ENCODE results near the gene KCNN1.
"Not testable (repeated sequence)": the region's sequence is repeated elsewhere in the genome, so short reads cannot be mapped to it uniquely, and the experiment has no call there.

Gene KCNN1

DNA sequence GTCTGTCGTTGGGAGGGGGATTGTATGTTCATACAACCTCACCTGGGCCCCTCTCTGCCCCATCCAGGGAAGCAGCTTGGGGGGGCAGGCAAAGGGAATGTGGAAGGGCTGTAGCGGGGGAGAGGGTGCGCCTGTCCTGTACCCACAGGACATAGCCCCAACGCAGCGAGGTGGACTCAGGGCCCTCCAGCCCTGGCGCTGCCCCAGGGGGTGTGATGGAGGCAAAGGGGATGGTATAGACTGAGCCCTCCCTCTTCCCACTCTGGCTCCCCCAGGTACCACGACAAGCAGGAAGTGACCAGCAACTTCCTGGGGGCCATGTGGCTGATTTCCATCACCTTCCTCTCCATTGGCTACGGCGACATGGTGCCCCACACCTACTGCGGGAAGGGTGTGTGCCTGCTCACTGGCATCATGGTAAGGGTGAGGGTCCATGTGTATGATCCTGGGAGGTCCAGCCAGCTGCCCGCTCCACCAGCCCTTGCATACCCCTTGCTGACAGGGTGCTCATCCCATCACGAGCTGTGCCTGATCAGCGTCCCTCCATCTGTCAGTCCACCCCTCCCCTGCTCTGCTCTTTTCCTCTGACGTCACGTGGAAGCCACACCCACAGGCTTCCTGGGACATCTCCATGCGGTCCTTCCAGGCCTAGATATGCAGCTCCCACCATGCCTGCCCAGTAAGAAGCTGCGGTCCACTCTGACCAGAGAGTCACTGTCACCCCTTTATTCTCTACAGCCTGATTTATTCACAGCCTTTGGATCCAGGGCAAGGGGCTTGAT lies 18.3 kb downstream of the KCNN1 start:
- TF ChIP-seq ZFX (IDR thresholded peaks at IDR 0.05; ENCODE audit: borderline replicate concordance) (no peak), CTCF (IDR thresholded peaks at IDR 0.05) (no peak)

DNA sequence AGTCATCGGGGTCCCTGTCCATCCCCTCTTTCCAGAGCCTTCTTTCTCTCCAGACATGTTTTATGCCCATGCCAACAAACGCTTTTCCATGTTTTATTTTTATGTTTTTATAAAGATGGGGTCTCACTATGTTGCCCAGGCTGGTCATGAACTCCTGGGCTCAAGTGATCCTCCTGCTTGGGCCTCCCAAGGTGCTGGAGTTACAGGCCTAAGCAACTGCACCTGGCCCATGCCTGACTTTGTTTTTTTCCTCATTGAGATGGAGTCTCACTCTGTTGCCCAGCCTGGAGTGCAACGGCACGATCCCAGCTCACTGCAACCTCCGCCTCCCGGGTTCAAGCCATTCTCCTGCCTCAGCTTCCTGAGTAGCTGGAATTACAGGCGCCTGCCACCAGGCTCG lies 19.7 kb downstream of the KCNN1 start:
- not testable (repeated sequence) for H3K27ac ChIP-seq

More for the DNA sequence above, 18.3 kb downstream of the KCNN1 start:
- peak overlapping the region; percentile 25; the same call in 1 of the 2 replicates for H3K27ac ChIP-seq

GRCh38 chr19:17988161-17988560 lies 21.3 kb downstream of the KCNN1 start:
- TF ChIP-seq CTCF (IDR thresholded peaks at IDR 0.05) (no peak), ZFX (IDR thresholded peaks at IDR 0.05; ENCODE audit: borderline replicate concordance) (no peak)
- no peak overlapping the region for H3K27ac ChIP-seq

- no peak for TF ChIP-seq CTCF (IDR thresholded peaks at IDR 0.05)
- TF ChIP-seq ZFX (IDR thresholded peaks at IDR 0.05; ENCODE audit: borderline replicate concordance) = no peak
- H3K27ac ChIP-seq = no peak overlapping the region
These were observed 22.7 kb downstream of the KCNN1 start for GRCh38 chr19:17989425-17990094.

DNA sequence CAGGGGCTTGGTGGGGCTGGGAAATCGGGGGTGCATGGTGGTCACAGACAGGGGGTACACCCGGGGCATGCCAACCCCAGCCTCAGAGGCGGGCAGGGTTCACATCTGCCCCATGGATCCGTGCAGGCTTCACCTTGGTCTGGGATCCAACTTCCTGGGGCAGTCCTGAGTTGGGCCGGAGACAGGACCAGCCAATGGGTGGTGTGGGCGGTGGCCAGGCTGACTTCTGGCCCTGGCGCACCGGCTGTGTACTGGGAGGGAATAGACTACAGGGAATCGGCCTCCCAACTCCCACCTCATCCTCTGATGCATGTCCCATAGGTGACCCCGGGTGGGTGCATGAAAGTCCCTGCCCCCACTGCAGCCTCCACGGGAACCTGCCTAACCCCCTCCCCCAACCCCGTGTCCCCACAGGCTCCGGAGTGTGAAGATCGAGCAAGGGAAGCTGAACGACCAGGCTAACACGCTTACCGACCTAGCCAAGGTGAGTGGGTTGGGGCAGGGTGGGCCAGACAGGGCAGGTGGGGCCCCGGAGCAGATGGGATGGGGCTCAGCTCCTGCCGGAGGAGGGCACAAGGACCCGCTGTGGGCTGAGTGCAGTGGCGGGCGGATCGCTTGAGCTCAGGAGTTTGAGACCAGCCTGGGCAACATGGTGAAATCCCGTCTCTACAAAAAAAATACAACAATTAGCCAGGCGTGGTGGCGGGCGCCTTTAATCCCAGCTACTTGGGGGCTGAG lies 26.3 kb downstream of the KCNN1 start:
- TF ChIP-seq CTCF (IDR thresholded peaks at IDR 0.05) (no peak), ZFX (IDR thresholded peaks at IDR 0.05; ENCODE audit: borderline replicate concordance) (no peak)
- peak overlapping the region; percentile 31; the same call in 1 of the 2 replicates for H3K27ac ChIP-seq

DNA sequence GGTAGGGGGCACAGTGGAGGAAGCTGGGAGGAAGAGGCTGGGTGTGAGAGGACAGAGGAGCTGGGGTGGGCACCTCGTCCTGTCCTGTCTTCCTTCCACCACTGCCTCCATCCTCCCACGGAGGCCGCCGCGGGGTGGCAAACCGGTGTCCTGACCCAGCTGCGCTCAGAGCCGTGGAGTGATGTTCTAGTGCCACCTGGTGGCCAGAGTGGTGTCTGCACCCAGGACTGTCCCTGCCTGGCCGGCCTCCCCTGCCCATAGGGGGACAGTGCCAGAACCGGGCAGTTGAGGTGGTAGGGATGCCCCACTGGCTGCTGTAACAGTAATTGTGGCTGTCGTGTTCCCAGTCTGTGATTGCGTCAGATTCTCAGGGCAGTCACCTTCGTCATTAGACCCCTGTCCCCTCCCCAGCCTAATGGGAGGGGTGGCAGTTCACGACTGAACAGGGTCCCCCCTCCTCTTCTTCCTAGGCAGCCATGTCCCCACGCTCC lies 30.0 kb downstream of the KCNN1 start:
- H3K27ac ChIP-seq = no peak overlapping the region
- TF ChIP-seq CTCF (IDR thresholded peaks at IDR 0.05) (peak; percentile 93), ZFX (IDR thresholded peaks at IDR 0.05; ENCODE audit: borderline replicate concordance) (no peak)

DNA sequence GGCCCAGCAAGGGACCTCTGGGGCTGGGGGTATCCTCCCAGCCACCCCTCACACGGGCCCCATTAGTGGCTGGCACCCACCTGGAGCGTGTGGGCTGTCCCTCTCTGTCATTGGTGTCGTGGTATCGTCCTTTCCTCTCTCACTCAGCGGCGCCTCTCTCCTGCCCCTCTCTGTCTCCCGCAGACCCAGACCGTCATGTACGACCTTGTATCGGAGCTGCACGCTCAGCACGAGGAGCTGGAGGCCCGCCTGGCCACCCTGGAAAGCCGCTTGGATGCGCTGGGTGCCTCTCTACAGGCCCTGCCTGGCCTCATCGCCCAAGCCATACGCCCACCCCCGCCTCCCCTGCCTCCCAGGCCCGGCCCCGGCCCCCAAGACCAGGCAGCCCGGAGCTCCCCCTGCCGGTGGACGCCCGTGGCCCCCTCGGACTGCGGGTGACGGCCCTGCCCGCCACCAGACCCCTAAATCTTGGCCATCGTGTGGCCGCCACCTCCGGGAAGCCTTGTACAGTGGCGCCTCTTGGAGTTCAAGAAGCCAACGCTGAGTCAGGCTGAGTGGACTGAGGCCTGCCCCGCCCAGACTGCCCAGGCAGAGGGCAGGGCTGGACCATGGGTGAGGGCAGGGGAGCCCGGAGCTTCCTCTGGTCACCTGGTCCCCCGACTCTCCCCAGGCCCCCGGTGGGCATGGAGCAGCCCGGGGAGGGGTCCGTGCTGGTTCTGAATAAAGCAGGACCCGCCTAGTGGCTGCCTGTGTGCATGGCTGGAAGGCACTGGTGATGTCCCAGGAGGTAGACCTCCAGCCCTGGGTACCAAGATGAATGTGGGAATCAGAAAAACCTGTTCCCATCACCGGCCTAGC lies 31.3 kb downstream of the KCNN1 start:
- TF ChIP-seq CTCF (IDR thresholded peaks at IDR 0.05) = peak; percentile 55
- no peak for TF ChIP-seq ZFX (IDR thresholded peaks at IDR 0.05; ENCODE audit: borderline replicate concordance)
- no peak overlapping the region for H3K27ac ChIP-seq
